MM.1S (cell line): ENCODE data around the gene LCA5L.

Experiments
- EZH2 ChIP-seq: fragments of 300-600 bp; sonication (generic); optimal IDR thresholded peaks from 2 replicates; pipeline ENCODE3; 2017; ENCODE audit warnings: low read depth, mild to moderate bottlenecking, antibody characterized with exemption, low read length, mixed read lengths
- EZH2phosphoT487 ChIP-seq: fragments of 300-600 bp; sonication (generic); IDR thresholded peaks from 2 replicates; pipeline ENCODE4 v1.6.1; 2018; ENCODE audit warnings: antibody characterized with exemption, low read length
- TF ChIP-seq, protein P1 (sequence below): fragments of 300-600 bp; sonication (generic); IDR thresholded peaks from 2 replicates; pipeline ENCODE4 v1.5.1; 2016; ENCODE audit warnings: antibody characterized with exemption, low read length, mixed read lengths

DNA sequence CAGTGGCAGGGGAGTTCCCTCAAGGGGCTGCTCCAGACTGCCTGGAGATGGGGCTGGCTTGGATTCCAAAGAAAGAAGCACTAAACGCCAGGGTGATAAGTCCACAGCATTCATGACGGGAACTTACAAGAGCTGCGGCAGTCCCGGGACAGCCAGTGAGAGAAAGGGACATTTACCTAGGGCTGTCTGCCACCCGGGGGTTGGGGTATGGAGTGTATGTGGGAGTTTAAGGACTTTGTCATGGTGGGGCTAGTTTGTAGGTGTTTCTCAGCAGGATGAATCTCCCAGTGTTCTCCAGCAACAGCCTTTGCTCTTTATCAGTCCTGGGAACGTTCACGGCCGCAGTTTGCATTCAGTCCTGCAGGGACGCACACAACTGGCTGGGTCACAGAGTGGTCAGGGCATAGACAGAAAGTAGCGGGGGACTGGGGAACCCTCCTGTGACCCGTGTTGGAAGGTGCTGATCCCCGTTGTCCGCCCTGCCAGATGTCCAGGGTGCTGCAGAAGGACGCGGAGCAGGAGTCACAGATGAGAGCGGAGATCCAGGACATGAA, 55.3 kb downstream of the LCA5L start:
- TF ChIP-seq, protein P1, sequence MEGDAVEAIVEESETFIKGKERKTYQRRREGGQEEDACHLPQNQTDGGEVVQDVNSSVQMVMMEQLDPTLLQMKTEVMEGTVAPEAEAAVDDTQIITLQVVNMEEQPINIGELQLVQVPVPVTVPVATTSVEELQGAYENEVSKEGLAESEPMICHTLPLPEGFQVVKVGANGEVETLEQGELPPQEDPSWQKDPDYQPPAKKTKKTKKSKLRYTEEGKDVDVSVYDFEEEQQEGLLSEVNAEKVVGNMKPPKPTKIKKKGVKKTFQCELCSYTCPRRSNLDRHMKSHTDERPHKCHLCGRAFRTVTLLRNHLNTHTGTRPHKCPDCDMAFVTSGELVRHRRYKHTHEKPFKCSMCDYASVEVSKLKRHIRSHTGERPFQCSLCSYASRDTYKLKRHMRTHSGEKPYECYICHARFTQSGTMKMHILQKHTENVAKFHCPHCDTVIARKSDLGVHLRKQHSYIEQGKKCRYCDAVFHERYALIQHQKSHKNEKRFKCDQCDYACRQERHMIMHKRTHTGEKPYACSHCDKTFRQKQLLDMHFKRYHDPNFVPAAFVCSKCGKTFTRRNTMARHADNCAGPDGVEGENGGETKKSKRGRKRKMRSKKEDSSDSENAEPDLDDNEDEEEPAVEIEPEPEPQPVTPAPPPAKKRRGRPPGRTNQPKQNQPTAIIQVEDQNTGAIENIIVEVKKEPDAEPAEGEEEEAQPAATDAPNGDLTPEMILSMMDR, result no peak
- no peak for TF ChIP-seq EZH2
- TF ChIP-seq EZH2phosphoT487, result no peak
